Breast epithelium (tissue), 3 donors: ENCODE data around the gene PDS5B.

Experiments used
- POLR2AphosphoS5 ChIP-seq, 3 donors: sonication (generic); formaldehyde crosslinking; IDR thresholded peaks; one replicate each; pipeline ENCODE4 v1.6.1; 2017; ENCODE audit warnings: antibody characterized with exemption in 3 of 3
- TF ChIP-seq, protein P1 (sequence below), 3 donors: fragments of 450-650 bp; IDR thresholded peaks; one replicate each; pipeline ENCODE4 v1.5.1; 2016 to 2017; ENCODE audit warnings: antibody characterized with exemption in 3 of 3, mild to moderate bottlenecking in 3 of 3, moderate library complexity in 3 of 3

DNA sequence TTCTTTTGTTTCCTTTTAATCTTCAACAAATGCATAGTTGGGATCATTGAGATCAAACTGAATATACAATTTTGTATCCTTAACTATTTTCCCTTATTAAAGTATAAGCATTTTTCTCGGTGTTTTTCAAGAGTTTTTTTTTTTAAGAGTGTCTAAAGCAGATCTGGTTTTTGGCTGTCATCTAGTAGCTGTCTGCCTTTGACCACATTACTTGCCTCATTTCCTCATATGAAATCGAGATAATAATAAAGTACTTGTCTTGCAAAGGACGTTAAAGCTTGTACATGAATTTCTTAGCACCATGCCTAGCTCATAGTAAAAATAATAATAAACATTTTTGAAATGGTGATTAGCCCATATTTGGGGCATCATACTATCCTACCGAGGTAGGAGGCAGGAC lies 121.2 kb downstream of the PDS5B start:
- TF ChIP-seq, protein P1, sequence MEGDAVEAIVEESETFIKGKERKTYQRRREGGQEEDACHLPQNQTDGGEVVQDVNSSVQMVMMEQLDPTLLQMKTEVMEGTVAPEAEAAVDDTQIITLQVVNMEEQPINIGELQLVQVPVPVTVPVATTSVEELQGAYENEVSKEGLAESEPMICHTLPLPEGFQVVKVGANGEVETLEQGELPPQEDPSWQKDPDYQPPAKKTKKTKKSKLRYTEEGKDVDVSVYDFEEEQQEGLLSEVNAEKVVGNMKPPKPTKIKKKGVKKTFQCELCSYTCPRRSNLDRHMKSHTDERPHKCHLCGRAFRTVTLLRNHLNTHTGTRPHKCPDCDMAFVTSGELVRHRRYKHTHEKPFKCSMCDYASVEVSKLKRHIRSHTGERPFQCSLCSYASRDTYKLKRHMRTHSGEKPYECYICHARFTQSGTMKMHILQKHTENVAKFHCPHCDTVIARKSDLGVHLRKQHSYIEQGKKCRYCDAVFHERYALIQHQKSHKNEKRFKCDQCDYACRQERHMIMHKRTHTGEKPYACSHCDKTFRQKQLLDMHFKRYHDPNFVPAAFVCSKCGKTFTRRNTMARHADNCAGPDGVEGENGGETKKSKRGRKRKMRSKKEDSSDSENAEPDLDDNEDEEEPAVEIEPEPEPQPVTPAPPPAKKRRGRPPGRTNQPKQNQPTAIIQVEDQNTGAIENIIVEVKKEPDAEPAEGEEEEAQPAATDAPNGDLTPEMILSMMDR (IDR thresholded peaks at IDR 0.05), result no peak
- TF ChIP-seq POLR2AphosphoS5 (IDR thresholded peaks at IDR 0.05), result no peak
